Measurements from ENCODE around the gene PRKCQ. TPM values are rescaled to one million over a fixed set of nuclear protein-coding genes. Genes with fewer than 3 reads are reported as not detected.

The PRKCQ gene
- total RNA-seq, 1 donor from 2014 or later: 3.5 TPM

DNA sequence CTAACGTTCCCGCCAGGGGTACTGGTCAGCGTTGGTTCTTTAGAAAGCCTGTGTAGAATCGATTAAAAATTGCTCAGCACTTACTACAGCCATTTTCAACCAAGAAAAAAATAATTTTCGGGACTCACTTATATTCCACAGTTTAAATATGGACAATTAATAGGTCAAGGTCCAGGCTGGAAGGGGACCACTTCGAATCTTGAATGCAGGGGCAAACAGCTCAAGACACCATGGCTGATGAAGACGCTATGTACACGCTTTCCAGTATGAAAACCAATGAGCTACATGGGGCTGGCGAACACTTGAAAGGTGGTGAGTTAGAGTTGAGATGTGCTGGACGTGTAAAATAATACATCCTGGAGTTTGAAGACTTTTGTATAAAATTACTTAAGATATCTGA, 87.2 kb downstream of the PRKCQ start:
- Histone ChIP-seq H3K9ac (no peak overlapping the region), H3K36me3 (no peaks in the 10 kb centered on the region), H2AFZ (replicated peaks) (no peak overlapping the region), H3K27ac (no peak overlapping the region), H3K79me2 (ENCODE audit: low read depth) (no peaks in the 10 kb centered on the region), H3K9me3 (ENCODE audit: low read depth) (no peaks in the 10 kb centered on the region), H3K27me3 (no peaks in the 10 kb centered on the region), H3F3A (ENCODE audit: low read depth) (no peaks in the 10 kb centered on the region), H3K4me1 (no peaks in the 10 kb centered on the region), H3K4me2 (no peak overlapping the region), H4K20me1 (ENCODE audit: low read depth) (no peaks in the 10 kb centered on the region), H3K4me3 (no peak overlapping the region)
- Mint-ChIP-seq H3K4me1 (no peaks in the 10 kb centered on the region), H3K4me3 (no peak overlapping the region), H3K9me3 (no peaks in the 10 kb centered on the region), H3K36me3 (peaks cover 4% of the 10 kb centered on the region), H3K27ac (no peak overlapping the region), H3K27me3 (ENCODE audit: insufficient read depth, low read depth) (peaks cover 4% of the 10 kb centered on the region)
- no peak for TF ChIP-seq EZH2phosphoT487 (IDR thresholded peaks at IDR 0.05)
- no peak for TF ChIP-seq EZH2 (IDR thresholded peaks at IDR 0.05)
- TF ChIP-seq, protein P1, sequence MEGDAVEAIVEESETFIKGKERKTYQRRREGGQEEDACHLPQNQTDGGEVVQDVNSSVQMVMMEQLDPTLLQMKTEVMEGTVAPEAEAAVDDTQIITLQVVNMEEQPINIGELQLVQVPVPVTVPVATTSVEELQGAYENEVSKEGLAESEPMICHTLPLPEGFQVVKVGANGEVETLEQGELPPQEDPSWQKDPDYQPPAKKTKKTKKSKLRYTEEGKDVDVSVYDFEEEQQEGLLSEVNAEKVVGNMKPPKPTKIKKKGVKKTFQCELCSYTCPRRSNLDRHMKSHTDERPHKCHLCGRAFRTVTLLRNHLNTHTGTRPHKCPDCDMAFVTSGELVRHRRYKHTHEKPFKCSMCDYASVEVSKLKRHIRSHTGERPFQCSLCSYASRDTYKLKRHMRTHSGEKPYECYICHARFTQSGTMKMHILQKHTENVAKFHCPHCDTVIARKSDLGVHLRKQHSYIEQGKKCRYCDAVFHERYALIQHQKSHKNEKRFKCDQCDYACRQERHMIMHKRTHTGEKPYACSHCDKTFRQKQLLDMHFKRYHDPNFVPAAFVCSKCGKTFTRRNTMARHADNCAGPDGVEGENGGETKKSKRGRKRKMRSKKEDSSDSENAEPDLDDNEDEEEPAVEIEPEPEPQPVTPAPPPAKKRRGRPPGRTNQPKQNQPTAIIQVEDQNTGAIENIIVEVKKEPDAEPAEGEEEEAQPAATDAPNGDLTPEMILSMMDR (IDR thresholded peaks at IDR 0.05): no peak
- DNase-seq (ENCODE audit: low spot score): no peak

DNA sequence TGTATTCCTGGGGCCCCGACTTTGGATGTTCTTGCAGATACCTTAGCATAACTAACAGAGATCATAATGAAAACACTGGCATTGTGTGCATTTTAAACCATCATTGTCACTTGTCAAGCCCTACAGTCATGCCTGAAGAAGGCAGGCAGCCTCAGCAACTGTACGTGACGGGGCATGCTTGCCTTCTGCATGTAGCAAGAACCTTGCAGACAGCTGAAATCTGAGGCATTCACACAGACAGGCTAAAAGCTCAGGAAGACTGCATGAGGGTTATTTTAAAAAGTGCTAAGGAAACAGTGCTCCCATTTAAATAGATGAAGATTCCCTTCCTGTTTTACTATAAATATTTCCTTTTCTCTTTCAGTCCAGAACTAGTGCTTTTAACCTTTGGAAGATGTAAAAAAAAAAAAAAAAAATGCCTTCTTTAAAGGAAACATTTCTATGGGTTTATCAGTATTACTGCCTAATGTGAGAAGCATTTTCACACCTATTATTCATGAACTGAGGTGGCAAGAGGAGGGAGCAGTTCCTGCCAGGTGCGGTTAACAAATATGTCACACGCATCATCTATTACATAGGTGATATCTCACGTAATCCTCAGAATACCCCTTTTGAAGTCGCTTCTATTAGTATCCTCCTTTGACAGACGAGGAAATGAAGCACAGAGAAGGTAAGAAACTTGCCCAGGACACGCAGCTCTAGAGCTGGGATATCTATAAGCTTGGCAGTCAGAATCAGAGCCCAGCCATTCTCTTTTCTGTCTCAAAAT, 88.1 kb downstream of the PRKCQ start:
- no peaks in the 10 kb centered on the region for H3K36me3 ChIP-seq
- no peak overlapping the region for H2AFZ ChIP-seq (replicated peaks)
- H3K9me3 Mint-ChIP-seq: no peaks in the 10 kb centered on the region
- no peaks in the 10 kb centered on the region for H3K79me2 ChIP-seq (ENCODE audit: low read depth)
- H4K20me1 ChIP-seq (ENCODE audit: low read depth): no peaks in the 10 kb centered on the region
- H3K9me3 ChIP-seq (ENCODE audit: low read depth): no peaks in the 10 kb centered on the region
- peaks cover 6% of the 10 kb centered on the region for H3K36me3 Mint-ChIP-seq
- H3K9ac ChIP-seq: no peak overlapping the region
- no peaks in the 10 kb centered on the region for H3K4me1 Mint-ChIP-seq
- H3K4me3 Mint-ChIP-seq: no peak overlapping the region
- H3K27me3 Mint-ChIP-seq (ENCODE audit: insufficient read depth, low read depth): peaks cover 4% of the 10 kb centered on the region
- no peak overlapping the region for H3K4me3 ChIP-seq
- no peaks in the 10 kb centered on the region for H3K27me3 ChIP-seq
- TF ChIP-seq EZH2 (IDR thresholded peaks at IDR 0.05) (no peak), EZH2phosphoT487 (IDR thresholded peaks at IDR 0.05) (no peak)
- TF ChIP-seq, protein P1 (IDR thresholded peaks at IDR 0.05): no peak
- no peak overlapping the region for H3K4me2 ChIP-seq
- no peaks in the 10 kb centered on the region for H3F3A ChIP-seq (ENCODE audit: low read depth)
- DNase-seq (ENCODE audit: low spot score): no peak
- no peaks in the 10 kb centered on the region for H3K4me1 ChIP-seq
- H3K27ac Mint-ChIP-seq: no peak overlapping the region
- H3K27ac ChIP-seq: no peak overlapping the region

DNA sequence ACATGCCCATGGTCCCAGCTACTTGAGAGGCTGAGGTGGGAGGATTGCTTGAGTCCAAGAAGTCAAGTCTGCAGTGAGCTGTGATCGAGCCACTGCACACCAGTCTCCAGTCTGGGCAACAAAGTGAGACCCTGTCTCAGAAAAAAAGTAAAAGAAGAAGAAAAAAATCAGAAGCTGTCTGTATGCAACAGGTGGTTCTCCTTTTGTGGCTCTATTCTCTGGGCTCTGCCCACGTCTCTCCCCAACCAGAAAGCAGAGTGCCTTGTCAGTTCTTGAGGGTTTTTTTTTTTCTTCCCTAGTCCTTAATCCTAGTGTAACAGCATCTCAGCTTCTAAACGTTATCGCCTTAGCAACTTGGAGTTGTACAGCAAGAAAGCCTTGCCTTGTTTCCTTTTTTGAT, 89.5 kb downstream of the PRKCQ start:
- no peak overlapping the region for H3K4me2 ChIP-seq
- H3K27me3 ChIP-seq: no peaks in the 10 kb centered on the region
- no peaks in the 10 kb centered on the region for H3K4me1 Mint-ChIP-seq
- no peak overlapping the region for H3K9ac ChIP-seq
- H3K36me3 Mint-ChIP-seq: peaks cover 9% of the 10 kb centered on the region
- no peak overlapping the region for H3K27ac Mint-ChIP-seq
- H3K4me1 ChIP-seq: no peaks in the 10 kb centered on the region
- no peak overlapping the region for H3K27ac ChIP-seq
- H3K9me3 Mint-ChIP-seq: no peaks in the 10 kb centered on the region
- no peak overlapping the region for H3K4me3 ChIP-seq
- no peaks in the 10 kb centered on the region for H3F3A ChIP-seq (ENCODE audit: low read depth)
- no peaks in the 10 kb centered on the region for H3K36me3 ChIP-seq
- DNase-seq (ENCODE audit: low spot score): no peak
- no peaks in the 10 kb centered on the region for H3K9me3 ChIP-seq (ENCODE audit: low read depth)
- H3K4me3 Mint-ChIP-seq: no peak overlapping the region
- TF ChIP-seq EZH2phosphoT487 (IDR thresholded peaks at IDR 0.05): no peak
- no peak for TF ChIP-seq EZH2 (IDR thresholded peaks at IDR 0.05)
- TF ChIP-seq, protein P1 (IDR thresholded peaks at IDR 0.05): no peak
- H3K79me2 ChIP-seq (ENCODE audit: low read depth): no peaks in the 10 kb centered on the region
- H2AFZ ChIP-seq (replicated peaks): no peak overlapping the region
- peaks cover 4% of the 10 kb centered on the region for H3K27me3 Mint-ChIP-seq (ENCODE audit: insufficient read depth, low read depth)
- no peaks in the 10 kb centered on the region for H4K20me1 ChIP-seq (ENCODE audit: low read depth)

Measured in neural progenitor cell (in vitro differentiated cells).